ENCODE measurements around the gene SYNRG.
A peak's percentile ranks its signal among the peaks of the same experiment; 100 is the strongest.
"Not testable (repeated sequence)": the region's sequence is repeated elsewhere in the genome, so short reads cannot be mapped to it uniquely, and the experiment has no call there.

The SYNRG gene

DNA sequence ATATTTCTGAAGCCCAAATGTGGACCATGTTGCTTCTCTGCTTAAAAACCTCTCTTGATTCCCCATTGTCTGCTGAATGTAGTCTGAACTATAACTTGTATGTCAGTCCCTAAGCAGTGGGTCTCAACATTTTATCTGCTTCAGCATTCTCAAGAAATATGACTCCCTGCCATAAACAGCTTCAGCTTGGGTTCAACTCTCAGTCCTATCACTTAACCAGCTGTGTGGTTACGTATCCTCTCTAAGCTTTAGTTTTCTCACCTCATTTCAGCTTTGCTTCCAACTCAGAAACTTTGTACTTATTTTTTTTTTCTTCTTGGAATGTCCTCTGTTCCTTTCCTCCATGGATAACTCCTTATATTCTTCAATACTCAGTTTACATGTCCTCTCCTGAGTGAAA lies 38.6 kb upstream of the SYNRG start:
- DNase-seq (ENCODE audit: low spot score): no peak
- in situ Hi-C loops (cut with MboI; ENCODE audit: low sequenced_read_pairs, unreplicated experiment): no loop called here
- TF ChIP-seq, protein P1, sequence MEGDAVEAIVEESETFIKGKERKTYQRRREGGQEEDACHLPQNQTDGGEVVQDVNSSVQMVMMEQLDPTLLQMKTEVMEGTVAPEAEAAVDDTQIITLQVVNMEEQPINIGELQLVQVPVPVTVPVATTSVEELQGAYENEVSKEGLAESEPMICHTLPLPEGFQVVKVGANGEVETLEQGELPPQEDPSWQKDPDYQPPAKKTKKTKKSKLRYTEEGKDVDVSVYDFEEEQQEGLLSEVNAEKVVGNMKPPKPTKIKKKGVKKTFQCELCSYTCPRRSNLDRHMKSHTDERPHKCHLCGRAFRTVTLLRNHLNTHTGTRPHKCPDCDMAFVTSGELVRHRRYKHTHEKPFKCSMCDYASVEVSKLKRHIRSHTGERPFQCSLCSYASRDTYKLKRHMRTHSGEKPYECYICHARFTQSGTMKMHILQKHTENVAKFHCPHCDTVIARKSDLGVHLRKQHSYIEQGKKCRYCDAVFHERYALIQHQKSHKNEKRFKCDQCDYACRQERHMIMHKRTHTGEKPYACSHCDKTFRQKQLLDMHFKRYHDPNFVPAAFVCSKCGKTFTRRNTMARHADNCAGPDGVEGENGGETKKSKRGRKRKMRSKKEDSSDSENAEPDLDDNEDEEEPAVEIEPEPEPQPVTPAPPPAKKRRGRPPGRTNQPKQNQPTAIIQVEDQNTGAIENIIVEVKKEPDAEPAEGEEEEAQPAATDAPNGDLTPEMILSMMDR (IDR thresholded peaks at IDR 0.05; ENCODE audit: borderline replicate concordance, control extremely low read depth, extremely low read depth, insufficient read depth, missing control alignments): no peak

DNA sequence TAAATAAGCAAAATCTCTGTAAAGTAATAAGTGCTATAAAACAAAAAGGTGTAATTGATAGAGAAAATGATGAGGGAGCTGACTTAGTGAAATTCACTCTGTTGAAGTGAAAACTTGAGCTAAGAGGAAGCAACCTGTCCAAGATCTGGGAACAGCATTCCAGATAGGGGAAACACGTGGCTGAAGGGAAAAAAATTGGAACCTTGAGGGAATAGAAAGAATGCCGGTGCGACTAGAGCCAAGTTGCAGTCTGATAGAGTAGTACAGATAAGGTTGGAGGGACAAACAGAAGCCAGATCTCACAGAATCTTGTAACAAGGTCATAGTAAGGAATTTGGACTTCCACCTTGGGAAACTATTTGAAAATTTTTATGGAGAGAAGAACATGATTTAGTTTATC lies 34.7 kb upstream of the SYNRG start:
- in situ Hi-C loops (cut with MboI; ENCODE audit: low sequenced_read_pairs, unreplicated experiment): no loop called here
- TF ChIP-seq, protein P1 (IDR thresholded peaks at IDR 0.05; ENCODE audit: borderline replicate concordance, control extremely low read depth, extremely low read depth, insufficient read depth, missing control alignments): no peak
- no peak for DNase-seq (ENCODE audit: low spot score)

DNA sequence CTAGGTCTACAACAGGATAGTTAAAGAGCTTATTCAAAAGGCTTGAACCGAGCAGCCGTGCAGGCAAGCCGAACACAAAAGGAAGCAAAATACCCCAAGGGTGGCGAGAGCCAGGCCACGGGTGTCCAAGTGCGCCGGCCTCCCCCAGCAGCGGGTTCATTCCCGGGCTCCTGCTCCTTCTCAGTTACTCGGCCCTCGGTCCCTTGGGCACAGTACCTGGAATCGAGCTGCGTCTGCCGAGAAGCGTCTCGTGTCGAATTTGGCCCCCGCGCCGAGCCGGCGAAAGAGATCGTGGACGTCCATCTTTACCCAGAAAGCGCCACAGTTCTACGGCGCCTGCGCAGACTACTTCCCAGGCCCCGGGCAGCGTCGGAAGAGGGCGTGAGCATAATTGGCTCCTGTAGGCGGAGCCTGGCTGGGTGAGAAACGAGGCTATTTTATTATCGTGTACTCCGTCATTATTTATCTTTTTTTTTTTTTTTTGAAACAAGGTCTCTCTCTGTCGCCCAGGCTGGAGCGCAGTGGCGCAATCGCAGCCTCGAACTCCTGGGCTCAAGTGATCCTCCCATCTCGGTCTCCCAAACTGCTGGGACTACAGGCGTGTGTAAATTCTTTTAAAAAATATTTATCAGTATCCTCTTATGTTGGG lies 34.0 kb upstream of the SYNRG start, which contains the start of gene DDX52:
Gene DDX52, minus strand, starts transcription at position 329 of the 649 bp plus-strand sequence. Its CDS starts 26 bp downstream, at position 303.
- TF ChIP-seq, protein P1 (IDR thresholded peaks at IDR 0.05; ENCODE audit: borderline replicate concordance, control extremely low read depth, extremely low read depth, insufficient read depth, missing control alignments): no peak
- in situ Hi-C loops (cut with MboI; ENCODE audit: low sequenced_read_pairs, unreplicated experiment): no loop called here

DNA sequence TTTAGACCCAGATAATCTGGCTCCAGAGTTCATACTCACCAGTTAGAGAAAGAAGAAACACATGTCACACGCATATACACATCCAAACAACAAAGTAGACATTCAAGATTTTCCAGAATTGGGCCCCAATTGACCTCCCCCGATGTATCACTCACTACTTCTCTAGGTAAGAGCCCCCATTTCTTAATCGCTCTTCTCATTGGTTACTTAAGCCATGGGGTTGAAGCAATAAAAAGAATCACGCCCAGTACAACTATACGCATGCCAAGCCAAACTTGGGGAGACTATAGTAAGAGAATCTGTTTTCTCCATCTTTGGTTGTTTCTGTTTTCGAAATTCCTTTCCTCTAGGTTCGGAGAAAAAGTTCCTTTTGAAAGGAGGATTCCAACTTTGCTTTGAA lies 33.5 kb upstream of the SYNRG start:
- peak; percentile 38 for DNase-seq (ENCODE audit: low spot score)
- in situ Hi-C loops (cut with MboI; ENCODE audit: low sequenced_read_pairs, unreplicated experiment): no loop called here
- TF ChIP-seq, protein P1 (IDR thresholded peaks at IDR 0.05; ENCODE audit: borderline replicate concordance, control extremely low read depth, extremely low read depth, insufficient read depth, missing control alignments): no peak

More for the DNA sequence above, 34.0 kb upstream of the SYNRG start, which contains the start of gene DDX52:
- DNase-seq (ENCODE audit: low spot score): peak; percentile 93

DNA sequence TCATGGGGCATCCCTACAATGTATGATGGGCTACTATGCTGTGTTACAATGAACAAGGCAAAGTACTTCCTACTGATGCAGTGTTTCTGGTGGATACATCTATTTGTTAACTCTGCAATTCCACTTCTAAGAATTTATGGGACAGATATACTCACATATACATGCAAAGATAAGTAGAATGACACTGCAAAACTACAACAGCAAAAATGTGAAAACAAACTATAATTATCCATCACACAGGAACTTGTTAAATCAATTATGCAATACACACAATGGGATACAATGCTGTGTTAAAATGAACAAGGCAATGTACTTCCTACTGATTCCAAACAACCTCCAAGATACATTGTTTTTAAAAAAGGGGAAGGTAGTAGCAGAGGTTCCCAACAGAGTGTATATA lies 30.8 kb upstream of the SYNRG start:
- no peak for DNase-seq (ENCODE audit: low spot score)
- in situ Hi-C loops (cut with MboI; ENCODE audit: low sequenced_read_pairs, unreplicated experiment): no loop called here
- TF ChIP-seq, protein P1 (IDR thresholded peaks at IDR 0.05; ENCODE audit: borderline replicate concordance, control extremely low read depth, extremely low read depth, insufficient read depth, missing control alignments): no peak

DNA sequence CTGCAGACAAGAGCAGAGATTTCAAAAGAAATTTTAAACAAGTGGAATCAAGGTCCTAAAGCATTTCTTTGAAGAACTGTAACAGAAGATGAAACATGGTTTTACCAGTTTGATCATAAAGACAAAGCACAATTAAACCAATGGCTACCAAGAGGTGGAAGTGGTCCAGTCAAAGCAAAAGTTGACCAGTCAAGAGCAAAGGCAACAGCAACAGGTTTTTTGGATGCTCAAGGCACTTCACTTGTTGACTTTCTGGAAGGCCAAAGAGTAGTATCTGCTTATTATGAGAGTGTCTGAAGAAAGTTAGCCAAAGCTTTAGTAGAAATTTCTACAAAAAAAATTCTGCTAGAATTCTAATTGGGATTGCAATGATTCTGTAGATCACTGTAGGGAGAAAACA lies 28.7 kb upstream of the SYNRG start:
- TF ChIP-seq, protein P1 (IDR thresholded peaks at IDR 0.05; ENCODE audit: borderline replicate concordance, control extremely low read depth, extremely low read depth, insufficient read depth, missing control alignments): no peak
- in situ Hi-C loops (cut with MboI; ENCODE audit: low sequenced_read_pairs, unreplicated experiment): loop anchor here (10.0 kb wide), 1 partner anchor 157 kb away; no protein-coding TSS in a partner anchor
- DNase-seq (ENCODE audit: low spot score): no peak

DNA sequence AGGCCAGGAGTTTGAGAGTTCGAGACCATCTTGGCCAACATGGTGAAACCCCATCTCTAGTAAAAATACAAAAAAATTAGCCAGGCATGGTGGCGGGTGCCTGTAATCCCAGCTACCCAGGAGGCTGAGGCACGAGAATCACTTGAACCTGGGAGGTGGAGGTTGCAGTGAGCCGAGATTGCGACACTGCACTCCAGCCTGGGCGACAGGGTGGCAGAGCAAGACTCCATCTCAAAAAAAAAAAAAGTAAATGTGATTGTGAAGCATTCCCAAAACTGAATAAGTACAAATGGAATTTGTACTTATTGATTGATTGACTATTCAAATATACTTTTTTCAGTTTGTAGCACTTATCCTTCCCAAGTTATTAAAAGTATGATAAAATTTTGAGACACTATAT lies 7.2 kb upstream of the SYNRG start:
- DNase-seq (ENCODE audit: low spot score); in situ Hi-C loops (cut with MboI; ENCODE audit: low sequenced_read_pairs, unreplicated experiment): not testable (repeated sequence)

All from GM13976 (cell line).